ENCODE measurements around the gene TMED5.
"Not testable (repeated sequence)": the region's sequence is repeated elsewhere in the genome, so short reads cannot be mapped to it uniquely, and the experiment has no call there.

The TMED5 gene

GRCh38 chr1:93179886-93180722, at the start of gene TMED5:
TSS of gene TMED5 (minus strand) at chr1:93180413. CDS start at chr1:93180242, 171 bp downstream.
- DNase-seq (ENCODE audit: low read depth in 2 of 2), result peak; percentile 86 to 88

DNA sequence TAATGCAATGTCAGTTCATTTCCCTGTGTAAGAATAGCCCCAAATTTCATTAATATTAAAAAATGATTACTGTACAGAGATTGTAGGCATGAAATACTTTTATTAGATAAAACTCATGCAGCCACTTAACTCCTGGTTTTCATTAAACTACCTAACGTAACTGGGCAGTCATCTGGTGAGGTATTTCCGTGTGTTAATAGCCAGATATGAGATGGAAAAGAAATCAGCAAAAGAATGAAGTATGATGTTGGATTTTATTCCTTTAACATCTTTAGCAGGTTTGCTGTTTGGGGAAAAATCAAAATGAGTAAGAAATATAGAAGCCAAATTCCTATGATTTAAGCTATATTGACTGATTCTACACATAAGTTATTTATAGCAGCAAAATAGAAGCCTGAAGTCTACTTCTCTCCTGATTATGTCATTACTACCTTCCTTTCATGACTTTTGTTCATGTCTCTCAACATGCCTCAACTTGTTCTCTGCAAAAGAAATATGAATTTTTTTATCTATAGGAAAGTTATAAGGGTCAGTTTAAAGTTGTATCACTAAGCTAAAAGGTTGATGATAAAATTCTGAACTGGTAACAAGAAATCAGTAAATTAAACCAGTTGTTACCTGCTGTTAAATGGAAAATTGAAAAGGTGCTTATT, 42.9 kb upstream of the TMED5 start:
- no peak for DNase-seq (ENCODE audit: low read depth in 2 of 2)

DNA sequence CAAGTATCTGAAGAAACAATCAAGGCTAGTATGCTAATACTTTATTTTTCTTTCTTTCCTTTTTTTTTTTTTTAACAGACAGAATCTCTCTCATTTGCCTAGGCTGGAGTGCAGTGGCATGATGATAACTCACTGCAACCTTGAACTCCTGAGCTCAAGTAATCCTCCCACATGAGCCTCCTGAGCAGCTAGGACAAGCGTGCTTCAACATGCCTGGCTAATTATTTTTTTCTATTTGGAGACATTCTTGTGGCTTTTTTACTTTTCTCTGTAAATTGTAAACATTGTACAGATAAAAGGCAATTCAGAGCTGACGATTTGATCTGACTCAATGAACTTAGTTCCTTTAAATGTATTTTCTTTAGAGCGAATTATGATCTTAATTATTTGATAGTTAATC, 41.7 kb upstream of the TMED5 start:
- no peak for DNase-seq (ENCODE audit: low read depth in 2 of 2)

DNA sequence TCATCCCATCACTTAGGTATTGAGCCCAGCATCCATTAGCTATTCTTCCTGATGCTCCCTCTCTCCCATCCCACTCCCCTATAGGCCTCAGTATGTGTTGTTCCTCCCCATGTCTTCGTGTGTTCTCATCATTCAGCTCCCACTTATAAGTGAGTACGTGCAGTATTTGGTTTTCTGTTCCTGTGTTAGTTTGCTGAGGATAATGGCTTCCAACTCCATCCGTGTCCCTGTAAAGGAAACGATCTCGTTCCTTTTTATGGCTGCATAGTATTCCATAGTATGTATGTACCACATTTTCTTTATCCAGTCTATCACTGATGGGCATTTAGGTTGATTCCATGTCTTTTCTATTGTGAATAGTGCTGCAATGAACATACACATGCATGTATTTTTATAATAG, 40.5 kb upstream of the TMED5 start:
- not testable (repeated sequence) for DNase-seq (ENCODE audit: low read depth in 2 of 2)

DNA sequence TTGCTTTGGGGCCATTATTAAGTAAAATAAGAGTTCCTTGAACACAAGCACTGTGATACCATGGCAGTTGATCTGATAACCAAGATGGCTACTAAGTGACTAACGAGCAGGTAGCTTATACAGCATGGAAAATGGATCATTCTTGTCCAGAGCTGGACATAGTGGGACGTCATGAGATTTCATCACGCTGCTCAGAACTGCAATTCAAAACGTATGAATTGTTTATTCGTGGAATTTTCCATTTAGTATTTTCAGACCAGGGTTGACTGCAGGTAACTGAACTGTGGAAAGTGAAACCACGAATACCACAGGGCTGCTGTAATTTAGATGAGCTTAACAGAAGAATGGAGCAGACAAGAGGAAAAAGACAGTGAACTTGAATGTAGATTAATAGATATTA, 39.2 kb upstream of the TMED5 start:
- peak in 1 of 2 donors; percentile 5 for DNase-seq (ENCODE audit: low read depth in 2 of 2)

- DNase-seq (ENCODE audit: low read depth in 2 of 2), result no peak
These were observed 35.1 kb upstream of the TMED5 start for GRCh38 chr1:93215322-93215721.

DNA sequence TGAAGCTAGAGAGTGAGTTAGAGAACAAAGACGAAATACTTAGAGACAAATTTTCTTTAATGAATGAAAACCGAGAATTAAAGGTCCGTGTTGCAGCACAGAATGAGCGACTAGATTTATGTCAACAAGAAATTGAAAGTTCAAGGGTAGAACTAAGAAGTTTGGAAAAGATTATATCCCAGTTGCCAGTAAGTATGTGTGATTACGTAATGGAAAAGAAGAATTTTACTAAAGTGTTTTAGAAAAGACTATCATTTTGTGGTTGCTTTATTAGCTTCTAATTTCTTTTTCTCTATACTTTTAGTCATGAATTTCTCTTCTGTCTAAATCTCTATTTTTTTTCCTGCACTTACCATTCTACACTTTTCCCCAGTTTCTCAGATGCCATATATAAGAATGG, 27.0 kb upstream of the TMED5 start:
- no peak for DNase-seq (ENCODE audit: low read depth in 2 of 2)

- no peak for DNase-seq (ENCODE audit: low read depth in 2 of 2)
These were observed 26.3 kb upstream of the TMED5 start for GRCh38 chr1:93206567-93206954.

- no peak for DNase-seq (ENCODE audit: low read depth in 2 of 2)
These were observed 25.8 kb upstream of the TMED5 start for GRCh38 chr1:93205892-93206566.

GRCh38 chr1:93200714-93201113, 20.5 kb upstream of the TMED5 start:
- DNase-seq (ENCODE audit: low read depth in 2 of 2), result no peak

DNA sequence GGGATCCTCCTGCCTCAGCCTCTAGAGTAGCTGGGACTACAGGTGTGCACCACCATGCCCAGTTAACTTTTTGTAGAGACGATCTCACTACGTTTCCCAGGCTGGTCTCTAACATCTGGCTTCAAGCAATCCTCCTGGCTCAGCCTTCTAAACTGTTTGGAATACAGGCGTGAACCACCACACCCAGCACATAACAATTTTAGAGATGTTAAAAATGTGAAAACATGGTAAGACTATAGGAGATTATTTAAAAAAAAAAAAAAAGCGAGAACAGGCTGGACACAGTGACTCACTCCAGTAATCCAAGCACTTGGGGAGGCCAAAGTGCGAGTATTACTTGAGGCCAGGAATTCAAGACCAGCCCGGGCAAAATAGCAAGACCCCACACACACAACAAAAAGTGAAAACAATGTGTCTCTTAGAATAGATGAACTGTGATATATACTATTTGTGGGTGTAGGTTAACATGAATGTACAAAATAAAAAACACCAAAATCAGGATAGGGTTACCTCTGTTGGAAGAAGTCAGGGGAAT, 19.9 kb upstream of the TMED5 start:
- DNase-seq (ENCODE audit: low read depth in 2 of 2), result no peak

- no peak for DNase-seq (ENCODE audit: low read depth in 2 of 2)
These were observed 18.9 kb upstream of the TMED5 start for GRCh38 chr1:93199150-93199549.

DNA sequence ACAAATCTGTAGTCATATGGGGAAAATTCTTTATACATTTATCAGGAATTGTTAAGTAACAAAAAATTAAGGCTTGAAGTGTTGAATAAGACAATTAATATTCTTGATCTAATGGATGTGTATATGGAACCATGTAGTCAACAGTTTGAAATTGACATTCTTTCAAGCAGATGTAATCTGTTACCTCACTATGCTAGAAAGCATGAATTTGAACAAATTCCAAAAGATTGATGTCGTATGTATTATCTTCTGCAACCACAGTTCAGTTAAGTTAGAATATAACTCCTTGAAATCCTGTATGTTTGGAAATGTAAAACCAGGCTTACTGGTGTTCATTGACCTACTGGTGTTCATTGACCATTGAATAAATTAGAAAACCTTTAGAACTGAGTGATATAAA, 16.4 kb upstream of the TMED5 start:
- DNase-seq (ENCODE audit: low read depth in 2 of 2), result no peak

DNA sequence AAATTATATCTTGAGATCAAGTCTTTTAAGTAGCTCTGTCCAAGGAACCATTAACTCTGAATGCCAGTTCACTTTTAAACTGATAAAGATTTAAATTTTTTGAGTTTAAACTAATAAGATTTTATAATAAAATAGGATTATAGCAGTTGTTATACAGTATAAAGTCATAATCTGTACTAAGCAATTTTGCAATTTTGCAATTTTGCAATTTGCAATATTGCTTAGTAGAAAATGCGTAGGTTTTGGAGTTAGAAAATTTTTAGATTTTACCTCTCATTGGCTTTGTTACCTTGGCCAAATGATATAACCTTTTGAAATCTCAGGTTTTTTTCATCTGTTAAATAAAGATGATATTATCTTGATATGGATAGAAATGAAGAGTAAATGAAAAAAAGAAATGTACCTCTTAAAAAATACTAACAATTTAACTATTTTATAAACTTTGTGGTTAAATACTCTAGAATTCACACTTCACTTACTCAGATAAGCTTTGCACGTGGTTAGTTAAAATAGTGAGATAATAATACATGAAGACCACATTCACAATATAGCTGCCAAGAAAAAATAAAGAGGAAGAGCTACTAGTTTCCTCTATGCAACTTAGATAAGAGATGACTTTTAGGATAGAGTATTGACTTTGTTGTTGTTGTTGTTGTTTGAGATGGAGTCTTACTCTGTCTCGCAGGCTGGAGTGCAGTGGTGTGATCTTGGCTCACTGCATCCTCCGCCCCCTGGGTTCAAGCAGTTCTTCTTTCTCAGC, 14.2 kb upstream of the TMED5 start:
- no peak for DNase-seq (ENCODE audit: low read depth in 2 of 2)

DNA sequence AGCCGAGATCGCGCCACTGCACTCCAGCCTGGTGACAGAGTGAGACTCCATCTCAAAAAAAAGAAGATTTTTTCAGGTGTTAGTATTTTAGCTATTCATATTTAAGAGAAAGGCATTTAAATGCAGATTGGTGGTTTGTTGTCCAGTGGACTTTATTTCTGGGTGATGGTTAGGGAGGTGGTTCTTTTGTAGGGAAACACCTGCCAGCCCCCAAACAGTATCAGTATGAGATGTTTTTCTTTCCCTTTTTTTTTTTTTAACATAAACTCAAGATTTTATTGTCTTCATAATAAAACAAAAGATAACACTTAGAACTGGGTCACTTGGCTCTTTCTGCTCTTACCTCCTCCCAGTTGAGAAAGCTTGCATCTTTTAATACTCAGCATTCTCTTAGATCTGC, 10.2 kb upstream of the TMED5 start:
- no peak for DNase-seq (ENCODE audit: low read depth in 2 of 2)

GRCh38 chr1:93186667-93187066, 6.5 kb upstream of the TMED5 start:
- no peak for DNase-seq (ENCODE audit: low read depth in 2 of 2)

DNA sequence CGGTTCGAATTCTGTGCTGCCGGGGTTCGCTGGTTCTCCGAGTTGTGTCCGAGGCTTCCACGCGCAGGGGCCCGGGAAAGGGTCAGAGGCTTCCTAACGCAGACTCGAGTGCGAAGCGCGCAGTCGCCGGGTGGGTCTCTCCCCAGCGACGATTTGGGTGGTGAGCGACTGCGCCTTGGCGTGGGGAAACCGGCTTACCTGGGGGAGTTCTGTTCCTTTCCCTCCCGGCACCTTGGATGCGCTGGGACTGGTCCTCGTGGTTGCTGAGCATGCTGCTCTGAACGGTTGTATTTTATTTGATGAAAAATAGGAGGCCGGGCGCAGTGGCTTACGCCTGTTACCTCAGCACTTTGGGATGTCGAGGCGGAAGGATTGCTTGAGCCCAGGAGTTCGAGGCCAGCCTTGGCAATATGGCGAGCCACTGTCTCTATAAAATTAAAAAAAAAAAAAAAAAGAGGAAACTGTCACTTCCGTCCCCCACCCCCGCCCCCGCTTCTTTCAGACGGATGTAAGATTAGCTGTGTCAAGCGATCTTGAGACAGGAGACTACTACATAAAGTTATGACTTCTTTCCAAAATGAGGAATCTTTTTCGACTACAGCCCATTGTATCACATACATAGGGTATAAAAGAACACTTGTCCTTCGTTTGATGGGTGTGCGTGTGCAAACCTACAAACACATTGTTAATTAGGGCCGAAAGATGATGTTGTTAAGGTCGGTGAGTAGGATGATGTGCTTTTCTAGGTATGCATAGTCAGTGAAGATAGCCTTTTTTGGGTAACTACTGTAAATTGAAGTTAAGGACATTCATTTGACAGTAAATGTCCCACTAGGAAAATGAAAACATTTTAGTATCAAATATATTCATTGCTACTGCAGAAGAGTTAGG, 755 bp upstream of the TMED5 start, which contains the start of gene CCDC18:
Gene CCDC18 (plus strand): TSS at position 2 of the 891 bp plus-strand sequence. CDS start 2,638 bp downstream, outside the sequence.
- peak in 1 of 2 donors; percentile 31 for DNase-seq (ENCODE audit: low read depth in 2 of 2)

GRCh38 chr1:93178418-93178817, 1.8 kb downstream of the TMED5 start:
- DNase-seq (ENCODE audit: low read depth in 2 of 2), result no peak

DNA sequence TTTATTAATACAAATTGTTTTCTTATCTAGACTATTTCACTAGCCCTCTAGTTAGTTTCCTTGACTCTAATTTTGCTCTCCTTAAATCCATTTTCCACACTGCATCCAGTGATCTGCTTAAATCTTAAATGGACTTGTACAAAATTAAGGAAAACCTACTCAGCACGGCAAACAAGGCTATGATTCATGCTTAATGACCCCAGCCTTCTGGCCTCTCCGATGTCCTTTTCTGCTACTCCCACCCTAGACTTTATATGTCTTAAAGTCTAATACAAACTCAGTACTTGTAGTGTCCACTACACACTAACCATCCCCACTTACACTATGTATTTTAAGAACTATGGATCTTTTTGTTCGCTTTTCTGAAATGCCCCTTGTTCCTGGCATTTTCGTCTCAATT, 2.2 kb downstream of the TMED5 start:
- no peak for DNase-seq (ENCODE audit: low read depth in 2 of 2)

- not testable (repeated sequence) for DNase-seq (ENCODE audit: low read depth in 2 of 2)
These were observed 5.6 kb downstream of the TMED5 start for GRCh38 chr1:93174638-93175037.

DNA sequence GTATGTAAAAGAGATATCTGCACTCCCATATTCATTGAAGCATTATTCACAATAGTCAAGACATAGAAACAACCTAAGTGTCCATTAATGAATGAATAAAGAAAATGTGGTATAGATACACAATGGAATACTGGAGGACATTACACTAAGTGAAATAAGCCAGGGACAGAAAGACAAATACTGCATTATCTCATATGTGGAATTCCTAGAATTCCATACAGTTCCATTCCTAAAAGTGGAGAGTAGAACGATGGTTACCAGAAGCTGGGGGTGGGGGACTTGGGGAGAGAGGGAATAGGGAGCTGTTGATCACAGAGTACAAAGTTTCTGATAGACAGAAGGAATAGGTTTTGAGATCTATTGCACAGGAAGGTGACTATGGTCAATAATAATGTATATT, 7.4 kb downstream of the TMED5 start:
- DNase-seq (ENCODE audit: low read depth in 2 of 2), result no peak

Data from stimulated activated CD4-positive, alpha-beta T cell treated with anti-CD3 and anti-CD28 coated beads, Interleukin-1b, Interleukin-23, amount 100 ng/mL, for 4 hours (primary cell).